K562 (cell line): ENCODE results near the gene UQCRC1. TPM values are rescaled to one million over a fixed set of nuclear protein-coding genes. Genes with fewer than 3 reads are reported as not detected.

ENCODE experiments used
- ATF6 ChIP-seq: sonication (generic); formaldehyde crosslinking; IDR thresholded peaks from 2 replicates; pipeline ENCODE4 v1.4.0; 2020; ENCODE audit warnings: mild to moderate bottlenecking, missing genetic modification reagents
- BRF1 ChIP-seq: IDR thresholded peaks from 3 replicates; pipeline ENCODE4 v1.6.1; 2011; ENCODE audit warnings: borderline replicate concordance, mild to moderate bottlenecking; ENCODE audit not compliant: insufficient read length; ENCODE audit errors: extremely low read depth
- CBX1 ChIP-seq: sonication (generic); IDR thresholded peaks from 2 replicates; pipeline ENCODE4 v1.6.1; 2016; ENCODE audit warnings: antibody characterized with exemption, low read depth, mild to moderate bottlenecking
- CEBPG ChIP-seq, 3 experiments: fragments of 200-800 bp in 1 of 3; sonication (Bioruptor generic) in 1 of 3; sonication (generic) in 1 of 3; formaldehyde crosslinking in 1 of 3; IDR thresholded peaks in 2 of 3; conservative IDR thresholded peaks in 1 of 3; 2 replicates each; pipeline versions ENCODE4 v1.6.1 to v1.8.0; 2016 to 2022; ENCODE audit warnings: missing compliant biosample characterization in 2 of 3, missing genetic modification characterization in 2 of 3, mild to moderate bottlenecking in 1 of 3, missing genetic modification reagents in 1 of 3
- CGGBP1 ChIP-seq: fragments of 250-450 bp; sonication (Bioruptor Pico); IDR thresholded peaks from 2 replicates; pipeline ENCODE4 v1.9.0; 2021; ENCODE audit warnings: mild to moderate bottlenecking
- CHCHD3 ChIP-seq: fragments of 250-450 bp; sonication (Bioruptor Pico); IDR thresholded peaks from 2 replicates; pipeline ENCODE4 v2.1.2; 2022; ENCODE audit warnings: mild to moderate bottlenecking
- CTBP1 ChIP-seq: fragments of 450-650 bp; IDR thresholded peaks from 2 replicates; pipeline ENCODE4 v1.6.1; 2016; ENCODE audit warnings: borderline replicate concordance
- E2F3 ChIP-seq: fragments of 250-450 bp; sonication (Bioruptor Pico); IDR thresholded peaks from 2 replicates; pipeline ENCODE4 v1.4.0; 2020; ENCODE audit warnings: mild to moderate bottlenecking
- E2F4 ChIP-seq: sonication (generic); formaldehyde crosslinking; IDR thresholded peaks from 2 replicates; pipeline ENCODE4 v1.8.0; 2022; ENCODE audit warnings: mild to moderate bottlenecking, low read depth, missing genetic modification reagents
- GATA2 ChIP-seq: sonication (generic); formaldehyde crosslinking; IDR thresholded peaks from 2 replicates; pipeline ENCODE4 v1.4.0; 2020; ENCODE audit warnings: mild to moderate bottlenecking, missing genetic modification reagents
- KDM2B ChIP-seq: fragments of 250-450 bp; sonication (Bioruptor Pico); IDR thresholded peaks from 2 replicates; pipeline ENCODE4 v1.8.0; 2021; ENCODE audit warnings: mild to moderate bottlenecking, moderate library complexity
- L3MBTL2 ChIP-seq: fragments of 450-650 bp; IDR thresholded peaks from 2 replicates; pipeline ENCODE4 v1.6.1; 2016; ENCODE audit warnings: mild to moderate bottlenecking, moderate library complexity
- LCOR ChIP-seq: sonication (generic); formaldehyde crosslinking; IDR thresholded peaks from 2 replicates; pipeline ENCODE4 v1.8.0; 2022; ENCODE audit warnings: mild to moderate bottlenecking, missing genetic modification reagents
- MECOM ChIP-seq: fragments of 250-450 bp; sonication (Bioruptor Pico); IDR thresholded peaks from 2 replicates; pipeline ENCODE4 v1.8.0; 2022; ENCODE audit warnings: inconsistent platforms
- MITF ChIP-seq: IDR thresholded peaks from 2 replicates; pipeline ENCODE4 v1.6.1; 2014; ENCODE audit warnings: antibody characterized with exemption
- RAD21 ChIP-seq, 2 experiments: fragments of 250-450 bp in 1 of 2; fragments of 450-650 bp in 1 of 2; sonication (Bioruptor Pico) in 1 of 2; formaldehyde crosslinking in 1 of 2; IDR thresholded peaks in 1 of 2; conservative IDR thresholded peaks in 1 of 2; 2 replicates each; pipeline versions ENCODE4 v1.4.0 to v1.8.0; 2020 to 2022; ENCODE audit warnings: mild to moderate bottlenecking in 2 of 2, moderate library complexity in 1 of 2
- RBM34 ChIP-seq: fragments of 200-400 bp; formaldehyde crosslinking; IDR thresholded peaks from 2 replicates; pipeline ENCODE4 v1.6.1; 2018; ENCODE audit warnings: low read length, borderline replicate concordance; ENCODE audit not compliant: insufficient read depth
- ZMIZ1 ChIP-seq, 2 experiments: fragments of 150-350 bp in 1 of 2; IDR thresholded peaks; 2 replicates each; pipeline ENCODE4 v1.6.1; 2012 to 2016; ENCODE audit warnings: low read depth in 2 of 2, low read length in 2 of 2, mild to moderate bottlenecking in 1 of 2, moderate library complexity in 1 of 2
- ZNF121 ChIP-seq: sonication (generic); formaldehyde crosslinking; conservative IDR thresholded peaks from 2 replicates; pipeline ENCODE4 v1.8.0; 2022; ENCODE audit warnings: missing genetic modification reagents
- polyA plus RNA-seq, 8 experiments: library from polyadenylated mRNA; depleted of rRNA in 4 of 8; stranded (reverse) in 5 of 8; unstranded in 3 of 8; fragments of >200 nt; fragmentation: Nextera tagmentation in 2 of 8; fragmentation: Illumina TruSeq in 1 of 8; extraction: Ambion mirVana in 2 of 8; extraction: Trizol in 1 of 8; gene quantifications; 2 replicates each; pipeline versions ENCODE4 v1.2.1 to v1.2.3, GENCODE V29; 2011 to 2014; ENCODE audit warnings: inconsistent platforms in 1 of 8, missing spikeins in 1 of 8
- total RNA-seq, 7 experiments: library from RNA; depleted of rRNA in 6 of 7; stranded (reverse); fragments of >200 nt in 6 of 7; fragmentation: Illumina TruSeq in 2 of 7; extraction: Trizol in 2 of 7; gene quantifications; 2 replicates each; pipeline versions ENCODE4 v1.2.1 to v1.2.3, GENCODE V29; 2011 to 2021; ENCODE audit warnings: low replicate concordance in 1 of 7

Gene UQCRC1
- total and polyA plus RNA-seq, 9 of the 15 experiments (the other 6 are each of a cell fraction or from before 2014, with no cell fraction given), result 125 to 424 (median 268) TPM

GRCh38 chr3:48555231-48555948 lies 54.1 kb downstream of the UQCRC1 start (continued):
- TF ChIP-seq E2F4 (CRISPR knock-in tag) (no peak), RBM34 (no peak), ZNF121 (CRISPR knock-in tag) (0 out of 2 replicates have a peak, but pooled peaks have one; percentile 34), GATA2 (CRISPR knock-in tag) (peak; percentile 90), E2F3 (CRISPR knock-in tag) (no peak), L3MBTL2 (no peak), CGGBP1 (no peak), RAD21 (CRISPR knock-in tag; conservative IDR thresholded peaks at IDR 0.05 in 1 of 2, IDR thresholded peaks at IDR 0.05 in 1 of 2) (peak in 1 of 2 experiments; percentile 26; a peak in 2 of 4 replicates), ATF6 (CRISPR knock-in tag) (no peak), CEBPG (CRISPR knock-in tag; IDR thresholded peaks at IDR 0.05) (no peak), CEBPG (tag; conservative IDR thresholded peaks at IDR 0.05 in 1 of 2, IDR thresholded peaks at IDR 0.05 in 1 of 2) (no peak), CHCHD3 (CRISPR knock-in tag) (no peak), CTBP1 (peak; percentile 49; the same call in 1 of the 2 replicates), ZMIZ1 (IDR thresholded peaks at IDR 0.05; ENCODE audit: low read depth in 2 of 2, low read length in 2 of 2) (0 out of 4 replicates have a peak, but pooled peaks of 1 of the 2 experiments have one; percentile 13), KDM2B (CRISPR knock-in tag) (no peak), MECOM (CRISPR knock-in tag) (peak; percentile 87), BRF1 (no peak), MITF (no peak), LCOR (no peak), CBX1 (no peak)
